HUES48 (cell line): Measurements from ENCODE around the gene CCS.

Experiments
- H3K27ac ChIP-seq: one replicate; pipeline ENCODE4 v1.7.0; 2013; ENCODE audit warnings: low read depth, low read length, inconsistent platforms
- H3K27me3 ChIP-seq: 2 replicates; pipeline ENCODE4 v1.6.1; 2013; ENCODE audit warnings: mild to moderate bottlenecking, low read length; ENCODE audit not compliant: control insufficient read depth, insufficient read depth
- H3K36me3 ChIP-seq: 2 replicates; pipeline ENCODE4 v1.6.1; 2013; ENCODE audit warnings: low read length; ENCODE audit not compliant: control insufficient read depth, insufficient read depth
- H3K4me1 ChIP-seq: 2 replicates; pipeline ENCODE4 v1.6.1; 2013; ENCODE audit warnings: mild to moderate bottlenecking, low read length; ENCODE audit not compliant: control insufficient read depth, insufficient read depth
- H3K4me3 ChIP-seq: 2 replicates; pipeline ENCODE4 v1.5.1; 2013; ENCODE audit warnings: mild to moderate bottlenecking, low read depth, low read length
- H3K9ac ChIP-seq: 2 replicates; pipeline ENCODE4 v1.6.1; 2013; ENCODE audit warnings: mild to moderate bottlenecking, low read depth, low read length, moderate library complexity
- H3K9me3 ChIP-seq: 2 replicates; pipeline ENCODE4 v1.6.1; 2013; ENCODE audit warnings: low read length; ENCODE audit not compliant: control insufficient read depth, insufficient read depth

The CCS gene

DNA sequence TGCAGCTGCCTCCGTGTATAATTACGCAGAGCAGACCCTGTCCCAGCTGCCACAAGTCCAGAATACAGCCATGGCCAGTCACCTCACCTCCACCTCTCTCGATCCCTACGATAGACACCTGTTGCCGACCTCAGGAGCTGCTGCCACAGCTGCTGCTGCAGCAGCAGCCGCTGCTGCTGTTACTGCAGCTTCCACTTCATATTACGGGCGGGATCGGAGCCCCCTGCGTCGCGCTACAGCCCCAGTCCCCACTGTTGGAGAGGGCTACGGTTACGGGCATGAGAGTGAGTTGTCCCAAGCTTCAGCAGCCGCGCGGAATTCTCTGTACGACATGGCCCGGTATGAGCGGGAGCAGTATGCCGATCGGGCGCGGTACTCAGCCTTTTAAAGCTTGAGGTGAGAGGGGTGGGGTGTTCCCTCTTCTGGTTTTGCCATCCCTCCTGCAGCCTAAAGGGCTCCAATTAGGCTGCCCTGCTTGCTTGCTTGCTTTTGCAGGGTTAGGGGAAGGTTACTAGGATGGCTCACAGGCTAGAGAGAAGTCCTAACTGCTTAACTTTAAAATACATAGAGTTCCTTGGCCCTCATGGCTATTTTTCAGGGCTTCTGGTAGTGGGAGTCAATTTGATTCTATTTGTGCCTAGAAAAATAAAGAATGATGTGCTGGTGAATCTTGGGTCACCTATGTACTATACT lies 50.9 kb downstream of the CCS start:
- H3K4me3 ChIP-seq = 0 out of 2 replicates have a peak overlapping the region, but pooled peaks have one; percentile 7
- no peak overlapping the region for H3K9ac ChIP-seq
- peaks cover 23% of the 10 kb centered on the region for H3K4me1 ChIP-seq
- H3K27ac ChIP-seq = no peak overlapping the region
- H3K9me3 ChIP-seq = no peaks in the 10 kb centered on the region
- peaks cover 93% of the 10 kb centered on the region for H3K36me3 ChIP-seq
- no peaks in the 10 kb centered on the region for H3K27me3 ChIP-seq

DNA sequence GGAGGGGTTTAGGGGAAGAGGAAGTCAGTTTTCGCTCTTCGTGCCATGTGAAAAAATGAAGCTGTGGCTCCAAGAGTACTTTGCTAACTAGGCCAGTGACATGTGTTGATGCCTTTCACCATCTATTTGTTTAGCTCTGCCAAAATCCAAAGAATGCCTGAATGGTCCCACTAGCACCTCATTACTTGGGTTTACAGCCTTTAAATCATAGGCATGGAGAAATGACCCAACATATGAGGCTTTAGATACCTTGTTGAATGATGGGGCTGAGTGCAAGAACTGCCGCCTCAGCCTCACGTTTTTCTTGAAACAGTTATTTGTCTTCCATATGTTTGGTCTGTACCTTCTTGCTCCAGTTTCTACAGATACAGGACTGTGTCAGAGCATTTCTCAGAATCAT lies 53.8 kb downstream of the CCS start:
- peaks cover 2% of the 10 kb centered on the region; the same call in 1 of the 2 replicates for H3K4me1 ChIP-seq
- peaks cover 91% of the 10 kb centered on the region for H3K36me3 ChIP-seq
- no peaks in the 10 kb centered on the region for H3K9me3 ChIP-seq
- H3K4me3 ChIP-seq = no peak overlapping the region
- no peak overlapping the region for H3K9ac ChIP-seq
- no peaks in the 10 kb centered on the region for H3K27me3 ChIP-seq
- no peak overlapping the region for H3K27ac ChIP-seq

DNA sequence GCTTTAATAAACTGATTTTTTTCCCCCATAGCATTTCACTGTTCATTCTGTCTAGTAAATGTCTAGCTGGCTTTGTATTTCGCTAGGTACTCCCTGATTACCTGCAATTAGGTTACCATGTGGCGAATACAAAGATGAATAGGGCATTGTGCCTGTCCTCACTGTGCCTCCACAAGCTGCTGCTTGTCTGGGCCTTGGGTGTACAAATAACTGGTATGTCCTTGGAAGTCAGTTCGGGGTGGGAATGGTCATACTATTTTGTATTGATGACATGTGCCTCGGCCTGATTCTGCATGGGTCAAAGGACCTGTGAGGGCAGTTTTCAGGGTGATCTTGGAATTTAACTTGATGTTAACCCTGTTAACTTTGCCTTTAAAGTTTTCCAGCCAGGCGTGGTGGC lies 56.9 kb downstream of the CCS start:
- peaks cover 80% of the 10 kb centered on the region for H3K36me3 ChIP-seq
- no peaks in the 10 kb centered on the region for H3K9me3 ChIP-seq
- H3K4me3 ChIP-seq = no peak overlapping the region

DNA sequence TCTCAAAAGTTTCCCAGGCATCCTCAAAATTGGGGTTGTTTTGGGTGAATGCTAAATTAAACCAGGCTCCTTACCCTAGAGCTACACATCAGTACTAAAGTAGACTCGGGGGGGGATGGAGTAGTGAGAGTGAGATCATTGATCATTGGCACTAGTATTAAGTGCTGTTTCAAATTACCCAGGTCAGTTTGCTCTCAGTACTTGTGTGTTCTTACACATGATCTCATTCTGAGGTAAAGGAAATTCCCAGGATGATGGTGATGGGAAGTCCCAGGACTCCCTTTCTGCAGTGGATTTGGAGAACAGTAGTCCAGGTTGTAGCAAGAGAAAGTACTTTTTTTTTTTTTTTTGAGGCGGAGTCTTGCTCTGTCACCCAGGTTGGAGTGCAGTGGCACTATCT lies 58.0 kb downstream of the CCS start:
- Histone ChIP-seq H3K36me3 (peaks cover 77% of the 10 kb centered on the region), H3K9ac (no peak overlapping the region), H3K4me3 (no peak overlapping the region), H3K27ac (no peak overlapping the region), H3K4me1 (no peaks in the 10 kb centered on the region), H3K9me3 (no peaks in the 10 kb centered on the region), H3K27me3 (no peaks in the 10 kb centered on the region)

More for the DNA sequence above, 56.9 kb downstream of the CCS start:
- Histone ChIP-seq H3K27me3 (no peaks in the 10 kb centered on the region), H3K27ac (no peak overlapping the region), H3K4me1 (no peaks in the 10 kb centered on the region; the same call in 1 of the 2 replicates), H3K9ac (no peak overlapping the region)

DNA sequence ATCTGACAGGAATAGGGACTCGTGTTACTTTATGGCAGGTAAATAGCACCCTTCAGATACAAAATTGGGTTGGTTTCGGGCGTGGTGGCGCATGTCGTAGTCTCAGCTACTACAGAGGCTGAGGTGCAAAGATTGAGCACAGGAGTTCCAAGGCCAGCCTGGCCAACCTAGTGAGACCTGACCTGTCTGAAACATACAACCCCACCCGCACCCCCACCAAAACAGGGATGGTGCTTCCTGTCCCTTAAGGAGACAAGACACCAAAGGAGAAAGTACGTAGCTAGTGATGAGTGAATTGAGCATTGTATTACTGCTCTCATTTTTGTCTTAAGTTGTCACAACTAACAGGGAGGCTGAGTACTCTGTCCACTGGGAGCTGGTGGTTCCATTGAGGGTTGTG lies 59.7 kb downstream of the CCS start:
- Histone ChIP-seq H3K27ac (no peak overlapping the region), H3K36me3 (peaks cover 70% of the 10 kb centered on the region), H3K27me3 (no peaks in the 10 kb centered on the region), H3K9me3 (no peaks in the 10 kb centered on the region), H3K9ac (no peak overlapping the region), H3K4me1 (no peaks in the 10 kb centered on the region), H3K4me3 (no peak overlapping the region)

DNA sequence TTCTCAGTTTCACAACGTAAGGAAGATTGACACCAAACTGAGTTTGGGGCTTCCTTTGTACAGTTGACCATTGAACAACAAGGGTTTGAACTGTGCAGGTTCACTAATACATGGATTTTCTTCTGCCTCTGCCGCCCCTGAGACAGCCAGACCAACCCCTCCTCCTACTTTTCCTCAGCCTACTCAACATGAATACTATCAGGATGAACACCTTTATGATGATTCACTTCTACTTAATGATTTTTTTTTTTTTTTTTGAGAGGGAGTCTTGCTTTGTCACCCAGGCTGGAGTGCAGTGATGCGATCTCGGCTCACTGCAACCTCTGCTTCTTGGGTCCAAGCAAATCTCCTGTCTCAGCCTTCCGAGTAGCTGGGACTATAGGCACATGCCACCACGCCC lies 60.1 kb downstream of the CCS start:
- peaks cover 70% of the 10 kb centered on the region for H3K36me3 ChIP-seq
- no peaks in the 10 kb centered on the region for H3K4me1 ChIP-seq
- H3K9me3 ChIP-seq = no peaks in the 10 kb centered on the region
- H3K27me3 ChIP-seq = no peaks in the 10 kb centered on the region
- no peak overlapping the region for H3K27ac ChIP-seq
- no peak overlapping the region for H3K9ac ChIP-seq
- no peak overlapping the region for H3K4me3 ChIP-seq
